ENCODE measurements around the gene CTDSPL2.
"Not testable (repeated sequence)": the region's sequence is repeated elsewhere in the genome, so short reads cannot be mapped to it uniquely, and the experiment has no call there.

CTDSPL2 gene

DNA sequence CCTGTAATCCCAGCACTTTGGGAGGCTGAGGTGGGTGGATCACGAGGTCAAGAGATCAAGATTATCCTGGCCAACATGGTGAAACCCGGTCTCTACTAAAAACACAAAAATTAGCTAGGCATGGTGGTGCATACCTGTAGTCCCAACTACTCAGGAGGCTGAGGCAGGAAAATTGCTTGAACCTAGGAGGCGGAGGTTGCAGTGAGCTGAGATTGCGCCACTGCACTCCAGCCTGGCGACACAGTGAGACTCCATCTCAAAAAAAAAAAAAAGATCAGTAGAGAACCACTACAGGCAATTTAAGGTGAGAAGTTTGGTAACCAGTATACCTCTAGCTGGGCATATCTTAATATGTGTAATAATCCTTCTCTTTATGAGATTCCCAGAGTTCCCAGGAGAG, 117.3 kb downstream of the CTDSPL2 start:
- not testable (repeated sequence) for DNase-seq

DNA sequence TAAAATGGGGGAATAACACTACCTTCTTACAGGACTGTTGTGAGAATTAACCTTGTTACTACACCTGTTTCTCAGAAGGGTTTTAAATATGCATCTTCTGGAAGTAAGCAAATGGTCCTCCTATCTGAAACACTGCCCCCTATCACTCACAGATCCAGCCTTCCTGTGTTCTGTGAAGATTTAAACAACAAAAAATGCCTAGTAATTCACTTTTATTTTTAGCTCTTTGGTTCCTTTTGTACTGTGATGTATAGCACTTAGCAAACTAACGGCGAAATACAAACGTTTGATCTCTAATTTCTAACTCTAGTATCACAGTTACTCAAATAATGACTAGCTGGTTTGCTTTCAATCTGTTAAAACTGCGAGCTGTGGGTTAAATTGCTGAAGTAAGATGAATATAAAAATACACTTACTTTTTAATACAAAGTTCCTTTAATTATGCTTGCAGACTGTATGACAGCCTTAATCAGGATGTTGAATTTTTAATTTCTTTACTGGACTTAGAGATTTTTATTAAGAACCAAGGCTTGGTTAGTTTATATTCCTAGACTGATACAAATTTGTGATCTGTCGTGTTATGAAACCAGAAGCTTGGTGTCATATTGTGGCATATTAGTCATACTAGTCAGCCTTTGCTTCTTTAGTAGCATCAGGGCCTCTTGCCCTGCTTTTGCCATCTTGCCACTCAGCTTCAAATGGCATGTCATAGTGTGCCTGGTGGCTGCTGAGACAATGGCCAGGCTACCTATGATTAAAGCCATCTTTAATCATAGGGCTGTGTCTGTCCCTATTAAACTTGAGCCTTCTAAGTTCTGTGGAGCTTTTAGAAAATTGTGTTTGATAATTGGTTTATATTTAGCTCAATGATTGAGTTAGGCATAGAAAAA, 118.7 kb downstream of the CTDSPL2 start:
- DNase-seq, result no peak

DNA sequence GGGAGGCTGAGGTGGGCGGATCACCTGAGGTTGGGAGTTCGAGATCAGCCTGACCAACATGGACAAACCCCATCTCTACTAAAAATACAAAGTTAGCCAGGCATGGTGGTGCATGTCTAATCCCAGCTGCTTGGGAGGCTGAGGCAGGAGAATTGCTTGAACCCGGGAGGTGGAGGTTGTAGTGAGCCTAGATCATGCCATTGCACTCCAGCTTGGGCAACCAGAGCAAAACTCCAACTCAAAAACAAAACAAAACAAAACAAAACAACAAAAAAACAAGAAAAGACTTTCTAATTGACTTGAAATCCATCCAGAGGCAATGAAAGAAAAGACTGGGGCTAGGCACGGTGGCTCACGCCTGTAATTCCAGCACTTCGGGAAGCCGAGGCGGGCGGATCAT, 121.7 kb downstream of the CTDSPL2 start:
- not testable (repeated sequence) for DNase-seq

DNA sequence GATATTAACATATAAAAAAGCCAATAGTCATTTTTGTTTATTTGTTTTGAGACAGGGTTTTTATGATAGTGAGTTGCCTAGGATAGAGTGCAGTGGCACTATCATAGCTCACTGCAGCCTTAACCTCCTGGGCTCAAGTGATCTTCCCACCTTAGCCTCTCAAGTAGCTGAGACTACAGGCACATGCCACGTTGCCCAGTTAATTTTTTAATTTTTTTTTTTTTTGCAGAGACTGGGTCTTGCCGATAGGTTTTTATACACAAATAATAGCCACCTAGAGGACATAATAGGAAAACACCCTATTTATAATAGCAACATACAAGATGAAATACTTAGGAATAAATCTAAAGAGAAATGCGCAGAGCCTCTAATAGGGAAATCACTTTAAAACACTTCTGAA, 122.8 kb downstream of the CTDSPL2 start:
- no peak for DNase-seq

DNA sequence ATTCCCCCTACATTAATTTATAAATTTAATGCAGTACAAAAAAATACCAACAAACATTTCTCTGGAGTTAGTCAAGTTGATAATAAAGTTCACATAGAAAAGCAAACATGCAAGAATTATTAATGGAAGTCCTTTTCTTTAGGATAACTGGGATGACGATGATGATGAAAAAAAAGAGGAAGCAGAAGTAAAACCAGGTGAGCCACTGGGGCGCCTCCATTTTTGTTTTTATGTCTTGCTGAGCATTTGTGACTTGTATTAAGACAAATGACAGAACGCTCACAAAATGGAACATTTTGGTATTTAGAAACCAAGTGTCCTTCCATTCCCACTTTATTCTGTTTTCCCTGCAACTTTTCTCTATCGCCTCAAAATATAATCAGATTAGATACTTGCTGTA, 123.3 kb downstream of the CTDSPL2 start:
- DNase-seq, result no peak

DNA sequence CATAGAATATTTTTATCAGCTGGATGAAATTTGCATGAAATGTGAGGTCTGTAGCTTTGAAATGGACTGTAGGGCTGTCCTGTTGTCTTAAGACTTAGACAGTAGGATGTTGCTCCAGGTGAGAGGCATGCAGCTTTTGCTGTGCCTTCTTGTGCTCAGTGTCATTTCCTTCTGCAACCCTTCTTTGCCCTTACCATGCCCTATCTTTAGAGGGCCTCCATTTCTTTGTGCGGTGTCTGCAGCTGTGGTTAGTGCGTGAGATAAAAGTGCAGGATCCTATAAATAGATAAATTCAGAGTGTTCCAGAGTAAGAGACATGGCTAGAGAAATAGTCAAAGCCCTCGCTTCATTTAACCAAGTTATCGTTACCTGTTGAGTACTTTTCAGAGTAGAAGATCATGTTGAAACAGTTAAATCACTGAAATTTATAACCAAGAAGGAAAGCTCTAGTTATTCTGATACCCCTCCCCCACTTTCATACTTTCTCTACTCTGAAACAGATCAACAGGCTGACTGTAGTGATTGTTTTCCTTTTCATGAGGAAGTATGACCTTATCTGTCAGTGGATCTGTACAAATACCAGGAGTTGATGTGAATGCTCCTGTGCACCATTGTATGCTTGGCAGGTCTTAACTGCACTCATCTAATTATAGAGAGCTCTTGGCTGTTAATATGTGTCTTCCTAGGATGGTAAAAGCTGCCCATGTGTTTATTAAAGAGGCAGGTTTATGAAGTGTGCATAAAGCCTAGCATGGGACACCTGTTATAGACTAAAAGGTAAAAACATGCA, 127.7 kb downstream of the CTDSPL2 start:
- DNase-seq, result no peak

DNA sequence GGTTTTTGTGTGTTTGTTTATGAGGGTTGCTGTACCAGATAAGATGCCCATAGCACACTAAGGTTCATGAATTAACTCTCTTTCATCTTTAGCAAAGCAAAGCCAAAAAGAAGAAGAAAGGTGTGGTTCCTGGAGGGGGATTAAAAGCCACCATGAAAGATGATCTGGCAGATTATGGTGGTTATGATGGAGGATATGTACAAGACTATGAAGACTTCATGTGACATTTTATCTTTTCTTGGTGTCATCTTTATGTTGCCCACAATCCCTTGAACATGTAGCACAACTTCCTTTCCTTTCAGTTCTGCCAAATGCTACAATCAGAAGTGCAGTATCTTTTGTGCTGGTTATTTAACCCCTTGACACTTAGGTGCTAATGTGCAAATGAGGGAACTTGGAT, 133.5 kb downstream of the CTDSPL2 start:
- DNase-seq, result not testable (repeated sequence)

DNA sequence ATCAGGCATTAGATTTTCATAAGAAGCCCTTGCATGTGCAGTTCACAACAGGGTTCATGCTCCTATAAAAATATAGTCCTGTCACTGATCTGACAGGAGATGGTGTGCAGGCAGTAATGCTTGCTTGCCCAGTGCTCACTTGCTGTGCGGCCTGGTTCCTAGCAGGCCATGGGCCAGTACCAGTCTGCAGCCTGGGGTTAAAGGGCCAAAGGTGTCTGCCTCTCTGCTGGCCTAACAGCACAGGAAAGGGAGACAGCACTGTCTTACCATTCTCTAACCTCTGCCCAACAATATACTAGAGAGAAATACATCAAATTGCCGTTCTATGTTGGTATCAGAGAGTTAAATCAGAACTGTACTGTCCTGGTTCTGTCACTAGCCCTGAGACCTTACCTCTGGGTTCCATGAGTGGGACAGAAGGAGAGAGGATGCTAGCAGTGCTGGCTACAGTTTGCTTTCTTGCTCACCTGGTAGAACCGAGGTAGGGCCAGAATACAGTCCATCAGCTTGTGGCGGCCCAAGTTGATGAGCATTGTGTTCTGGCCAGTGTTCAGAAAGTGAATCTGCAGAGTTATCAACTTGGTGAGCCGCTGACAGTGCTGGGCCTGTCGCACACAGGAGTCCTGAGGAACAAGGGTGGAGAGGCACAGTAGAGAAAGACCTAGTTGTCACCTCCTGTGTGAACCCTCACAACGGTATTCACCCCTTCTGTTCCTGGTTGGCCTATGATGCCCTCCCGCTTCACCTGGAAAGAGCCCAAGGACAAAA, 138.1 kb downstream of the CTDSPL2 start:
- no peak for DNase-seq

DNA sequence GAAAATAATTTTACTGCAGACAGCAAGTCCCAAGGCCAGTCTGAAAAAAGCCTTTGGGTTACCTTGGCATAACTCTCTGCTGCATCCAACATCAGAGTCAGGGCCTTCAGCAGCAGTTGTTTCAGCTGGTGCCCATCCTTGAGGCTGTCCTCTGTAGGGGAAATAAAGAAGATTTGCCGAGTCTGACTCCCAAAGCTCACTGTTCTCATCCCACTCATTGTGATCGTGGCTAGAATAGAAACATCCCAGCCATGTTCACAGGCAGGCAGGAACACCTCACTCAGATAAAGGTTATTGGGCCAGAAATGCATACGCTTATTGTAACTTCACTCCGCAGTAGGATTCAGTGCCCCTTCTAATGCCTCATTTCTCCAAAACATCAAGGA, 138.7 kb downstream of the CTDSPL2 start:
- no peak for DNase-seq

DNA sequence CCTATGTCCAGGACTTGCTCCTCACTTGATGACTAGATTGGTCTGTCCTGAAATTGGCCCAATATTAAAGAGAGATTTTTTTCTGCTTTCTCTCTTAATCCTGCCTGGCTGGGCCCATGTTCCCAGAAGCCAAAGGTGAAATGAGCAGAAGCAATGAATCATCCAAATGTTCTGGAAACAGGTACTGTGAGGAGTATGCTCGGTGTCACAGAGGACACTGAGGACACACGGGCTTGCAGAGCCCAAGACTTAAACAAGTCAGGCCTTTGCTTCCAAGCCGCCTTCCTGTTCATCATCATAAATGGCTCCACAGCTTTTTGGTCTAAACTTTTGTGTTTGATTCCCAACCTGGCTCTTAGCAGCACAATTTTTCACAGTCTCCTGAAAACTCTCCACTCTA, 140.9 kb downstream of the CTDSPL2 start:
- DNase-seq, result no peak

DNA sequence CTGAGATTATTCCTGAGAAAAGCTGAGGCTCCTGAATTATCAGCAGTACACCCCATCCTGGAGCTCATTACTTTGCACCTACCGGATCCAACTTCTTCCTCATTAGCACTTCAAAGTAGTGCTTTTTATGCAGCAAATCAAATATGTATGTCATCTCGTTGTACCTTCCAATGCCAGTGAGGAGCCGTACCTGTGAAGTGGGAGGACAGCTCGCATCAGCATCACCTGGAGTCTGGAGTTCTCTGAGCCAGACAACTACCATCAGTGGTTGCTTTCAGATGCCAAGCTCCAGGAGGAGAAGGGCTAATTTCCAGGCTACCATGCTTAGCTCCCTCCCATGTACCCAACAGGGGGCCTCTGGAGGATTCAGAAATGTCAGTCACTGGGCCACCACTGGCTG, 141.9 kb downstream of the CTDSPL2 start:
- DNase-seq, result no peak

DNA sequence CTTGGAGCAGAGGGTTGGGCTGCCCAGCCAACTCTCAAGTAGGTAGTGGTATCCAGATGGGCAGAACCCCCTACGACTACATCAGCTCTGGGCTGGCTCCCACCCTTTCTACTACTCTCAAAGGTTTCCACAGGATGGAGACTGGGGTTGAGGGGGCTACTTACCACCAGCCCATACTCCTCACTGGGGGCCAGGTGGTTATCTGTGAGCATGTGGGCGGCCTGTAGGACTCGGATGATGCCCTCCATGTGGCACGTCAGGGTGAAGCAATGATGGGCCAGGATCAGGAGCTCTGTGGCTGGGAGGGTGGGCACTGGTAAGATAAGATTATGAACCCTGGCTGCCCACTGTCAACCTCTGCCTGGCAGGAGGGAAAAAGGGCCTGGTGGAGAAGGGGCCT, 142.9 kb downstream of the CTDSPL2 start:
- no peak for DNase-seq

DNA sequence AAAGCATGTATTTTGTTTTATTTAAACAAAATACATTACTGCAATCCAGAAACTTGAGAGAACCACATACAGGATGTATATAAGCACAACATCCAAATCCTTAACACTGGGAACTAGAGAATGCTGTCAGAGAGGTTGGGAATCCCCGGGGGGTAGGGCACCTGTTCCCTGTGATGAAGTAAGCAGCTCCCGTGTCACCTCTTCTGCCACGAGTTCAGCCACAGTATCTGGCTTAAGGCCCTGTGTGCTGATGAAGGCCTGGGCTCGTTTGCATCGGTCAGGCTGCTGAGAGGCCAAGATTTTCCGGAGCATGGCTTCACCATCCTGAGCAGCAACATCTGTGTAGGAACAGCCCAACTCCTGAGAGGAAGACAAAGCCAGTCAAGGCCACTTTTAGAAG, 146.0 kb downstream of the CTDSPL2 start:
- DNase-seq, result no peak

DNA sequence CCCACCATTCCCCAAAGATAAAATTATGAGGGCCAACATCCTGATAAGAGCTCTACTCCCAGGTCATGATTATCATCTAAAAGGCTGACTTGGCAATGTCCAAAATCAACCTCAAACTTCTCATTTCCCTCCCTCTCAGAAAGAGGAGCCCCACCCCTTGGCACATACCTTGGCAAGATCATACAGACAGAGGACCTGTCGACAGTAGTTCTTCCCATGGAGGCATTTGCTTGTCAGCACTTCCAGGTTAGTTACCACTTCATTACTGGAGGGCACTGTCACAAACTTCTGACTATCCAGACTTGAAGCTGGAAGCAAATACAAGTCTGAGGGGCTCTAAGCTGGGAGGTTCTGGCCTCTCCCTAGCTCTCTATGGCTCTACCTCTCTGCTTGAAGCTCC, 147.3 kb downstream of the CTDSPL2 start:
- DNase-seq, result no peak

Data from activated gamma-delta T cell (primary cell).